ENCODE results near the gene DIS3L. TPM values are rescaled to one million over a fixed set of nuclear protein-coding genes. Genes with fewer than 3 reads are reported as not detected.

Gene DIS3L
- total and polyA plus RNA-seq, 8 donors = 23.8 to 55.9 (median 46.6) TPM

- no peaks in the 10 kb centered on the region for H3K9me3 ChIP-seq
- no peaks in the 10 kb centered on the region for H3K4me1 ChIP-seq
- ATAC-seq = no peak
- peak in 1 of 4 donors; percentile 73 for DNase-seq
- H3K27me3 ChIP-seq = peaks cover 0 to 11% of the 10 kb centered on the region in 2 donors
- H3K27ac ChIP-seq = no peak overlapping the region
- no peak overlapping the region for H3K4me3 ChIP-seq
- H3K36me3 ChIP-seq = no peaks in the 10 kb centered on the region
- TF ChIP-seq CTCF (IDR thresholded peaks at IDR 0.05) = no peak
- intact Hi-C loops (cut with DNase I) = no loop called here
Observed at GRCh38 chr15:66264859-66265513, 28.4 kb upstream of the DIS3L start.

DNA sequence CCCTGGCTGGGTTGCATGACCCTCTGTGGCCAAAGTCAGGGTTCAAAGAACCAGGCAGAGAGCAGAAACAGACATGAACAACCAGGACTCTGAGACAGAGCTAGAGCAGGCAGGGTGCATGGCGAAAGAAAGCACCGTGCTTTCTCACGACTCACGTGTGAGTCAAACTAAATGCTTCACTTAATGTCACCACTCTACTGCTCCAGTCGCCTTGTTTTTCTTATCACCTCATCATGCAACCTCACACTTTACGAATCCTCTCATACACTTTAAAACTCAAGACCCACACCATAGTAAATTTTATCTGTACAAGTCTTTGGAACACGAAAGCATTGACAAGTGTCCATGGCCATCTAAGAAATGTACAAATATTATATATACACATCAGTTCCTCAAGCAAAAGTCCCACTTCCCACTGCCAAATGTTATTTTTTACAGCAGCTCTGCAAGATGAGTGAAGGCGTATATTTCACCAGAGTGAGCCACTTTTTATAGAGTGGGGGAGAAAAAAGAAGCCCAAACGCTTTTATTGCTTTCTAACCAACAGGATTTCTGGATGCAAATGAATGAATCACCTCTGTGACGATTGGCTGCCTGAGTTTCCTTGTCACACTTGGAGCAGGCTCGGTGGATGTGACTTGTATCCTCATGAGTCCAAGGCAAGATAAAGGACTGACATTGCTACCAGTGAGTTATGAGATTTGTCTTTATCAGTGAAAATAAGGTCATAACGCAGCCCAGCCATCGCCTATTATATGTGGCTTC, 23.9 kb upstream of the DIS3L start:
- DNase-seq (no peak), ATAC-seq (peak; percentile 49)
- intact Hi-C loops (cut with DNase I) = no loop called here
- TF ChIP-seq CTCF (IDR thresholded peaks at IDR 0.05) = no peak
- Histone ChIP-seq H3K36me3 (no peaks in the 10 kb centered on the region), H3K9me3 (no peaks in the 10 kb centered on the region), H3K4me1 (no peaks in the 10 kb centered on the region), H3K4me3 (no peak overlapping the region), H3K27ac (no peak overlapping the region), H3K27me3 (no peaks in the 10 kb centered on the region)

DNA sequence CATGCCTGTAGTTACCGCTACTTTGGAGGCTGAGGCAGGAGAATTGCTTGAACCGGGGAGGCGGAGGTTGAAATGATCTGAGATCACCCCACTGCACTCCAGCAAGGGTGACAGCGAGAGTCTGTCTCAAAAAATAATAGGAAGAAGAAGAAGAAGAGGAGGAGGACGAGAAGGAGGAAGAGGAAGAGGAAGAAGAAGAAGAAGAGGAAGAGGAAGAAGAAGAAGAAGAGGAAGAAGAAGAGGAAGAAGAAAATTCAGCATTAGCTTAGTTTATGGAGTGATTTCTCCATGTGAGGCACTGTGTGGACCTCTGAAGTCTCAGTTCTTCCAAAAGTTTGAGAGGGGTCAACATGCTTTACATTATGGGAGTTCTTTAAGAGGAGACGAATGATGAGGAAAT, 22.4 kb upstream of the DIS3L start:
- no peaks in the 10 kb centered on the region for H3K36me3 ChIP-seq
- no peaks in the 10 kb centered on the region for H3K4me1 ChIP-seq
- TF ChIP-seq CTCF (IDR thresholded peaks at IDR 0.05) = no peak
- H3K27me3 ChIP-seq = no peaks in the 10 kb centered on the region
- no peaks in the 10 kb centered on the region for H3K9me3 ChIP-seq
- intact Hi-C loops (cut with DNase I) = no loop called here
- no peak overlapping the region for H3K27ac ChIP-seq
- H3K4me3 ChIP-seq = no peak overlapping the region
- DNase-seq (no peak), ATAC-seq (no peak)

GRCh38 chr15:66275352-66275751, 18.0 kb upstream of the DIS3L start:
- intact Hi-C loops (cut with DNase I) = no loop called here

More at GRCh38 chr15:66275352-66275751, 18.0 kb upstream of the DIS3L start:
- Histone ChIP-seq H3K4me3 (no peak overlapping the region), H3K27ac (no peak overlapping the region), H3K27me3 (no peaks in the 10 kb centered on the region), H3K4me1 (no peaks in the 10 kb centered on the region), H3K9me3 (no peaks in the 10 kb centered on the region), H3K36me3 (no peaks in the 10 kb centered on the region)
- TF ChIP-seq CTCF (IDR thresholded peaks at IDR 0.05) = no peak
- DNase-seq = no peak
- ATAC-seq = no peak

All from left lung (tissue), 10 donors.